Esophagus squamous epithelium (tissue), 5 donors: ENCODE results near the gene LMF1. TPM values are rescaled to one million over a fixed set of nuclear protein-coding genes. Genes with fewer than 3 reads are reported as not detected.

ENCODE experiments used
- DNase-seq: peaks from one replicate; lab custom pipeline; 2025; lab: John Stamatoyannopoulos, UW
- H3K27ac ChIP-seq, 4 donors: fragments of 200-600 bp; sonication (generic); one replicate each; pipeline ENCODE4 v1.5.1; 2016 to 2019; ENCODE audit warnings: mild to moderate bottlenecking in 1 of 4
- H3K27me3 ChIP-seq, 4 donors: fragments of 200-600 bp; sonication (generic); 1 replicate in 3 of 4; 2 replicates in 1 of 4; pipeline versions ENCODE4 v1.5.1 to v1.6.0; 2017 to 2021; ENCODE audit warnings: antibody characterized with exemption in 1 of 4
- H3K36me3 ChIP-seq, 3 donors: fragments of 200-600 bp; sonication (generic); one replicate each; pipeline ENCODE4 v1.5.1; 2016 to 2019
- H3K4me1 ChIP-seq, 3 donors: fragments of 200-600 bp; sonication (generic); one replicate each; pipeline ENCODE4 v1.5.1; 2017 to 2019
- H3K4me3 ChIP-seq, 4 donors: fragments of 200-600 bp; sonication (generic); 1 replicate in 3 of 4; 2 replicates in 1 of 4; pipeline ENCODE4 v1.5.1; 2016 to 2019; ENCODE audit warnings: mild to moderate bottlenecking in 2 of 4, moderate library complexity in 1 of 4
- H3K9me3 ChIP-seq, 3 donors: fragments of 200-600 bp; sonication (generic); one replicate each; pipeline ENCODE4 v1.5.1; 2016 to 2019
- CTCF ChIP-seq, 6 experiments: fragments of 450-650 bp in 4 of 6; fragments of 200-600 bp in 2 of 6; sonication (generic) in 2 of 6; IDR thresholded peaks; one replicate each; pipeline ENCODE4 v1.5.1; 2016 to 2019; ENCODE audit warnings: antibody characterized with exemption in 6 of 6, mild to moderate bottlenecking in 4 of 6, moderate library complexity in 4 of 6
- POLR2A ChIP-seq, 4 donors: fragments of 450-650 bp; IDR thresholded peaks; one replicate each; pipeline ENCODE4 v1.6.1; 2017; ENCODE audit warnings: antibody characterized with exemption in 4 of 4, mild to moderate bottlenecking in 4 of 4, moderate library complexity in 3 of 4
- WGBS, 2 donors: methylation state at CpG; one replicate each; pipeline ENCODE4 v1.1.5; 2018; 5-methylcytosine and 5-hydroxymethylcytosine counted together
- intact Hi-C: fragments of 100-400 bp; cut with DNase I; formaldehyde crosslinking; loops from one replicate; pipeline ENCODE4 v1.15.0; 2022
- total RNA-seq, 4 donors: library from RNA; depleted of rRNA; stranded (reverse); fragments of >200 nt; gene quantifications; one replicate each; pipeline ENCODE4 v1.1.0, GENCODE V29; 2016
- donor health status: DM: yes; HTN: yes; CAD: no.

LMF1 gene
- total RNA-seq, 4 donors from 2014 or later: 13.3 to 34.4 (median 23.8) TPM

GRCh38 chr16:1014771-1015495 lies 44.1 kb upstream of the LMF1 start:
- Histone ChIP-seq H3K4me1 (peaks cover 0 to 12% (median 8%) of the 10 kb centered on the region in 3 donors), H3K27me3 (peaks cover 0 to 51% (median 0%) of the 10 kb centered on the region in 4 donors), H3K9me3 (no peaks in the 10 kb centered on the region), H3K27ac (no peak overlapping the region), H3K36me3 (no peaks in the 10 kb centered on the region), H3K4me3 (no peak overlapping the region)
- 76 to 85% methylated on average over 4 to 10 of the region's 22 CpGs for WGBS, 2 donors
- intact Hi-C loops: no loop called here
- no peak for TF ChIP-seq CTCF (IDR thresholded peaks at IDR 0.05)
- TF ChIP-seq POLR2A (IDR thresholded peaks at IDR 0.05): no peak
- no peak for DNase-seq

GRCh38 chr16:1014221-1014620 lies 43.4 kb upstream of the LMF1 start:
- H3K27me3 ChIP-seq: peaks cover 0 to 51% (median 0%) of the 10 kb centered on the region in 4 donors
- H3K9me3 ChIP-seq: no peaks in the 10 kb centered on the region
- intact Hi-C loops: no loop called here
- no peak for TF ChIP-seq POLR2A (IDR thresholded peaks at IDR 0.05)
- TF ChIP-seq CTCF (IDR thresholded peaks at IDR 0.05): no peak
- no peak overlapping the region for H3K4me3 ChIP-seq
- no peak for DNase-seq
- no peaks in the 10 kb centered on the region for H3K36me3 ChIP-seq
- H3K4me1 ChIP-seq: peaks cover 0 to 5% (median 4%) of the 10 kb centered on the region in 3 donors
- no CpG with 5 or more reads among the region's 8 CpGs for WGBS, 2 donors
- H3K27ac ChIP-seq: no peak overlapping the region

- whole genome bisulfite sequencing, 2 donors: no CpG with 5 or more reads among the region's 8 CpGs
- TF ChIP-seq POLR2A (IDR thresholded peaks at IDR 0.05) (no peak), CTCF (IDR thresholded peaks at IDR 0.05) (no peak)
- intact Hi-C loops: no loop called here
- DNase-seq: no peak
- no peaks in the 10 kb centered on the region for H3K36me3 ChIP-seq
- no peaks in the 10 kb centered on the region for H3K4me1 ChIP-seq
- peaks cover 0 to 51% (median 0%) of the 10 kb centered on the region in 4 donors for H3K27me3 ChIP-seq
- H3K27ac ChIP-seq: no peak overlapping the region
- H3K9me3 ChIP-seq: no peaks in the 10 kb centered on the region
- H3K4me3 ChIP-seq: no peak overlapping the region
Measured at GRCh38 chr16:1013593-1013900, 42.8 kb upstream of the LMF1 start.

- no peaks in the 10 kb centered on the region for H3K36me3 ChIP-seq
- no peak overlapping the region for H3K4me3 ChIP-seq
- DNase-seq: no peak
- H3K9me3 ChIP-seq: no peaks in the 10 kb centered on the region
- TF ChIP-seq POLR2A (IDR thresholded peaks at IDR 0.05) (no peak), CTCF (IDR thresholded peaks at IDR 0.05) (no peak)
- intact Hi-C loops: no loop called here
- no peak overlapping the region for H3K27ac ChIP-seq
- peaks cover 0 to 51% (median 0%) of the 10 kb centered on the region in 4 donors for H3K27me3 ChIP-seq
- no peaks in the 10 kb centered on the region for H3K4me1 ChIP-seq
- WGBS, 2 donors: 71 to 85% methylated on average over 5 to 10 of the region's 28 CpGs
Measured at GRCh38 chr16:1012722-1013592, 42.2 kb upstream of the LMF1 start.

GRCh38 chr16:1012135-1012534 lies 41.4 kb upstream of the LMF1 start:
- DNase-seq: no peak
- peaks cover 0 to 6% (median 0%) of the 10 kb centered on the region in 3 donors for H3K4me1 ChIP-seq
- no peak for TF ChIP-seq CTCF (IDR thresholded peaks at IDR 0.05)
- TF ChIP-seq POLR2A (IDR thresholded peaks at IDR 0.05): no peak
- 75% methylated on average over 5 of the region's 19 CpGs; no CpG with 5 or more reads in 1 of the 2 donors for WGBS, 2 donors
- intact Hi-C loops: no loop called here
- H3K36me3 ChIP-seq: no peaks in the 10 kb centered on the region
- H3K27ac ChIP-seq: no peak overlapping the region
- H3K27me3 ChIP-seq: peaks cover 0 to 55% (median 0%) of the 10 kb centered on the region in 4 donors
- no peaks in the 10 kb centered on the region for H3K9me3 ChIP-seq
- H3K4me3 ChIP-seq: no peak overlapping the region
